C4-2B (cell line): Measurements from ENCODE around the gene AP3S2.
A peak's percentile ranks its signal among the peaks of the same experiment; 100 is the strongest.

Experiments used
- CTCF ChIP-seq: fragments of 450-650 bp; conservative IDR thresholded peaks from 2 replicates; pipeline ENCODE4 v1.5.1; 2017; ENCODE audit warnings: mild to moderate bottlenecking
- ZFX ChIP-seq: fragments of 450-650 bp; IDR thresholded peaks from 2 replicates; pipeline ENCODE4 v1.6.1; 2017

GRCh38 chr15:89812011-89812846 is 81.6 kb downstream of the AP3S2 start:
- TF ChIP-seq CTCF (no peak), ZFX (peak; percentile 25; the same call in 1 of the 2 replicates)
